Measurements from ENCODE around the gene BEND5. TPM values are rescaled to one million over a fixed set of nuclear protein-coding genes. Genes with fewer than 3 reads are reported as not detected.

Gene BEND5
- total and polyA plus RNA-seq, 2 of the 13 experiments (the other 11 are each of a cell fraction or from before 2014, with no cell fraction given) = 0.11 TPM; not detected in 1

- no peak for TF ChIP-seq ZBTB26 (CRISPR knock-in tag; IDR thresholded peaks at IDR 0.05; ENCODE audit: borderline replicate concordance)
- no peak for TF ChIP-seq ZNF781 (CRISPR knock-in tag; IDR thresholded peaks at IDR 0.05; ENCODE audit: borderline replicate concordance, not compliant biosample characterization)
Measured at GRCh38 chr1:48710915-48711314, 65.8 kb downstream of the BEND5 start (continued).

GRCh38 chr1:48710318-48710717 lies 66.4 kb downstream of the BEND5 start:
- no peak for FAIRE-seq
- no peaks in the 10 kb centered on the region for H3K36me3 ChIP-seq (replicated peaks in 1 of 2; ENCODE audit: control insufficient read depth in 1 of 2, insufficient read depth in 2 of 2, low read length in 2 of 2)
- H3K9ac ChIP-seq (ENCODE audit: insufficient read depth, low read depth, low read length) = no peak overlapping the region
- CTCF ChIA-PET (ENCODE audit: low intra/inter-chr PET ratio, low total read pairs) = no interaction called here
- intact Hi-C loops (cut with micrococcal nuclease; ENCODE audit: unreplicated experiment) = no loop called here
- H2AFZ ChIP-seq (ENCODE audit: low read length) = no peak overlapping the region
- H3K4me1 ChIP-seq (ENCODE audit: insufficient read depth, low read length) = no peaks in the 10 kb centered on the region
- H3K79me2 ChIP-seq (ENCODE audit: insufficient read depth, low read length) = no peaks in the 10 kb centered on the region
- no TSS peak for BruUV-seq (replicated peaks)
- POLR2A ChIA-PET = no interaction called here
- WGBS (ENCODE audit: low lambda C conversion rate) = 52% methylated on average over 2 of the region's 2 CpGs
- in situ Hi-C loops (cut with HindIII; ENCODE audit: extremely low pct_ligation_motif_present, low pct_unique_long_range_greater_than_20kb) = no loop called here
- H3K27me3 ChIP-seq (ENCODE audit: control insufficient read depth in 1 of 2, insufficient read depth in 2 of 2, low read length in 2 of 2) = no peaks in the 10 kb centered on the region
- H3K9me3 ChIP-seq (ENCODE audit: low read length) = no peaks in the 10 kb centered on the region
- no peaks in the 10 kb centered on the region for H4K20me1 ChIP-seq (ENCODE audit: insufficient read depth, low read length)
- no peak overlapping the region for H3K4me3 ChIP-seq (replicated peaks in 1 of 3; ENCODE audit: insufficient read depth in 1 of 3, low read depth in 2 of 3, low read length in 3 of 3)
- no peak overlapping the region for H3K27ac ChIP-seq (ENCODE audit: extremely low read length, insufficient read depth, low read length)
- DNase-seq (ENCODE audit: low spot score) = no peak
- no peak for ATAC-seq
- TF ChIP-seq ZSCAN29 (CRISPR knock-in tag; conservative IDR thresholded peaks at IDR 0.05) = no peak
- no peak for TF ChIP-seq CCAR2 (optimal IDR thresholded peaks at IDR 0.05; ENCODE audit: low read depth, low read length)
- TF ChIP-seq ZNF7 (CRISPR knock-in tag; IDR thresholded peaks at IDR 0.05) = no peak
- TF ChIP-seq AGO2 (optimal IDR thresholded peaks at IDR 0.05; ENCODE audit: low read depth, low read length) = no peak
- TF ChIP-seq ZBTB26 (CRISPR knock-in tag; IDR thresholded peaks at IDR 0.05; ENCODE audit: borderline replicate concordance) = no peak
- no peak for TF ChIP-seq GFI1 (CRISPR knock-in tag; IDR thresholded peaks at IDR 0.05; ENCODE audit: borderline replicate concordance)
- no peak for TF ChIP-seq ATF4 (CRISPR knock-in tag; IDR thresholded peaks at IDR 0.05)
- no peak for TF ChIP-seq ZUFSP (CRISPR knock-in tag; IDR thresholded peaks at IDR 0.05; ENCODE audit: borderline replicate concordance)
- no peak for TF ChIP-seq AGO1 (IDR thresholded peaks at IDR 0.05; ENCODE audit: low read depth, low read length, poor library complexity, severe bottlenecking)
- no peak for TF ChIP-seq ZBTB46 (CRISPR knock-in tag; IDR thresholded peaks at IDR 0.05; ENCODE audit: borderline replicate concordance)
- TF ChIP-seq HNRNPUL1 (IDR thresholded peaks at IDR 0.05; ENCODE audit: low read depth, low read length) = no peak
- TF ChIP-seq DNMT1 (CRISPR knock-in tag; IDR thresholded peaks at IDR 0.05) = no peak
- TF ChIP-seq E2F1 (CRISPR knock-in tag; IDR thresholded peaks at IDR 0.05) = no peak
- no peak overlapping the region for H3K4me2 ChIP-seq (ENCODE audit: low read depth, low read length)

Measured in HepG2 (cell line).